WI38 (cell line): ENCODE results near the gene LPP.

Source experiments
- H3K4me3 ChIP-seq: 2 replicates; pipeline ENCODE4 v1.5.1; 2011; ENCODE audit warnings: low read depth, mild to moderate bottlenecking, control low read depth, low read length
- TF ChIP-seq, protein P1 (sequence below): IDR thresholded peaks from 2 replicates; pipeline ENCODE4 v1.5.1; 2012; ENCODE audit warnings: low read depth, mild to moderate bottlenecking, control low read depth, low read length

Gene LPP

DNA sequence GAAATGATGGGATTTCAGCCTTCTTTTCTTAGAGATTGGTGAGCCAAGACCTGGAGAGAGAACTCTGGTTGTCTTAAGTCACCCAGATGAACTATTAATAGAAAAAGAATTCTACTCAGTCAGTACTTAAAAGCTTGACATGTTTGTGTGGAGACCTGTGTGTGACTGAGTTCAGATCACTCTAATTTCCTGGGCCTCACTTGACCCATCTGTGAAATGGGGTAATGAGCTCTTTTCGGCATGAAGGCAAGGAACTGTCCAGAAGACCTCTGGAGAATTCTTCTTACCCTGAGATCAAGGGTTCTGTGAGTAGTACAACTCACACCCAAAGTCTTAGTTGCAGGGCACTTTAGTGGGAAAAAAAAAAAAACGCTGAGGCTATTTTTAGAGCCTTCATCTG lies 92.9 kb downstream of the LPP start:
- no peak overlapping the region for H3K4me3 ChIP-seq
- TF ChIP-seq, protein P1, sequence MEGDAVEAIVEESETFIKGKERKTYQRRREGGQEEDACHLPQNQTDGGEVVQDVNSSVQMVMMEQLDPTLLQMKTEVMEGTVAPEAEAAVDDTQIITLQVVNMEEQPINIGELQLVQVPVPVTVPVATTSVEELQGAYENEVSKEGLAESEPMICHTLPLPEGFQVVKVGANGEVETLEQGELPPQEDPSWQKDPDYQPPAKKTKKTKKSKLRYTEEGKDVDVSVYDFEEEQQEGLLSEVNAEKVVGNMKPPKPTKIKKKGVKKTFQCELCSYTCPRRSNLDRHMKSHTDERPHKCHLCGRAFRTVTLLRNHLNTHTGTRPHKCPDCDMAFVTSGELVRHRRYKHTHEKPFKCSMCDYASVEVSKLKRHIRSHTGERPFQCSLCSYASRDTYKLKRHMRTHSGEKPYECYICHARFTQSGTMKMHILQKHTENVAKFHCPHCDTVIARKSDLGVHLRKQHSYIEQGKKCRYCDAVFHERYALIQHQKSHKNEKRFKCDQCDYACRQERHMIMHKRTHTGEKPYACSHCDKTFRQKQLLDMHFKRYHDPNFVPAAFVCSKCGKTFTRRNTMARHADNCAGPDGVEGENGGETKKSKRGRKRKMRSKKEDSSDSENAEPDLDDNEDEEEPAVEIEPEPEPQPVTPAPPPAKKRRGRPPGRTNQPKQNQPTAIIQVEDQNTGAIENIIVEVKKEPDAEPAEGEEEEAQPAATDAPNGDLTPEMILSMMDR: no peak

DNA sequence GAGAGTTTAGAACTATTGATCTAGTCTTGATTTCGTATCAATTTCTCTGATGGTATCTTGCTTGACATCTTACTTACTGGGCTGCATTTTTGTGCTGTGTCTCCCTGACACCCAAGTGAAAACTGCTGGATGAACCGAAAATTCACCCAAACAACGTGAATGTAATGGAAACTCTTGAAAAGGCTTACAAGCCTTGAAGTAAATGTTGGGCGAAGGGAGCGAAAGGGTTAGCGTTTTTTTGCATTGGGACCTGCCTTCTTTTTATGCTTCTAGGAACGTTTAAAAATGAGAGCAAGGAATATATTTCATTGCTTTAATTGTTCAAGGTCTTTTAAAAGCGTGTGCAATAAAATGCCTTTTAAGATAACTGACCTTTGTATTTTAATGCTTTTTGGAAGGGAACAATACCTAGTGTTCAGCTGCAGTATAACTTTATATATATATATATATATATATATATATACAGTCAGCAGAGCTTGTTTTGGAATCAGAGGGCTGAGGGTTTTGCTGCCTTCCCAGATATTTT lies 94.1 kb downstream of the LPP start:
- TF ChIP-seq, protein P1: no peak
- H3K4me3 ChIP-seq: no peak overlapping the region

DNA sequence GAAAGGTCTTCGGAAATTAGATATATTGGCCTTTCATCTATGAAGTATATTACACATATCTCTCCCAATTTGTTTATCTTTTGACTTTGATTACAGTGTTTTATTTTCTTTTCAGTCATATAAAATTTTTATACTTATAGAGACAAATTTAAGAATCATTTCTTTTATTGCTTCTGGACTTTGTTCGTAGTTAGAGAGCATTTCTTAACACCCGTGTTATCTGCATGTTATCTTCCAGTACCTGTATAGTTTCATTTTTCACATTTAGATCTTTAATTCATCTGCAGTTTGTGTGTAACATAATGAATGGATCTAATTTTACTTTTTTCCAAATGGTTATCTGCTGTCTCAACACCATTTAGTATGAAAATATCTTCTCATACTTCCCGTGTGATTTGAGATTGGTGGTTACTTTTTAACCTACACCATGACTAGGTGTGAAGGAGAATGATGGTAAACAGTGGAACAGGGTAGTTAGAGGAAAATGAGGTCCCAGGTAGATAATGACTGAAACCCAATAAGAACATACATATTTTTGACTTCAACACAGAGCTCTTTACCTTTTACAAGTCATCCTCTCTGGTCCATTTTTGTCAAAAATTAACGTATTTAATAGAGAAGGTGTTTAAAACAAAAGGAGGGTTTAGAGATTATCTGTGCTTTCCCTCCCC lies 99.3 kb downstream of the LPP start:
- TF ChIP-seq, protein P1: no peak
- no peak overlapping the region for H3K4me3 ChIP-seq

DNA sequence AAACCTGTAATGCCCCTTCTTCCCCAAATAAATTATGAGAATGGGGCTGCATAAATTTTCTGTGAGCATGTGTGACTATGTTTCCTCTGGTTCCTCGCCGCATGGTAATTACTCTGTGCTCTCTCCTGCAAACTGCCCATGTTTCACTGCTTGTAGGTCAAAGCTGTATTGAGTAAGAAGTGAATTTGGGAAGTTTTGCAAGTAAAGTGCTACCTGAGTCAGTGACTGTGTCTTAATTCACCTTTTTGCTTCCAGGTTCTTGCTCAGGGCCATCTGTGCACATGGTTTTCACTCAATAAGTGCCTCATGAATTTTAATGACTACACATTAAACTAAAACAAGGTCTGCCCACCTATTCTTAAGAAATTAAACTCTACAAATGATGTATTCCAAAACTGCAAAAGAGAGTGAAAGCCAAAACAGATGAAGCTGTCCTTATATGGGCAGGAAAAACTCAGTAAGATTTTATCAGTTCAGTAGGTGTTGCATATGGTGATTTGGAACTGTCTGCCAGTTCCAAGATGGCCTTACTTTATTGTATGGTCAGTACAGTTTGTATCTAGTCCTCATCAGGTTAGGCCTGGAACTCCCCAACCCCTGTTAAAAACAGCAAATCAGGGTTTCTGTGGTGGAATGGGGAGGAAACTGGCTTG lies 100.0 kb downstream of the LPP start:
- H3K4me3 ChIP-seq: no peak overlapping the region
- TF ChIP-seq, protein P1: no peak

DNA sequence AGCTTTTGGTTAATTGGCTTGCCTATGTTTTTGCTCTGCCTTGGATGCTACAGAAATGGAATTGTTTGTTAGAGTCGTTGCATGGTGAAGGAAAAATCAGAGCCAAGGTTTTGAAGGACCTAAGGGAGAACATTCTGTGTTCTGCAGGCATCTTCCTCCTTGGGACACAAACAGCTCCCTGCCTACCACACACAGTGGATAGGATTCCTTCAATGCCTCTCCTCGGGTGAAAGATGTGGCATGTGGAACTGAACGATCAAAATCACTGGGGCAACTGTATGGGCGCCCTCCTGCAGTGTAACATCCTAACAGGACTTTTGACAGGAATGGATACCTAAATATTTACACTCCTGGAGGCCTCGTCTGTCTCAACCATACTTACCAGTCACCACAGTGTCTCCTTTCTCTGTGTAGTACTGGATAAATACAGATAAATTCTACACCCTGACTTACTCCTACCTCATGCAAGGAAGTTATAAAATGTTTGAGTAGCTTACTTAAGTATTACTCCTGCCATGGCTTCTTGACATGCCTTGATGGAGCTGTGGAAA lies 100.6 kb downstream of the LPP start:
- no peak overlapping the region for H3K4me3 ChIP-seq
- TF ChIP-seq, protein P1: no peak

DNA sequence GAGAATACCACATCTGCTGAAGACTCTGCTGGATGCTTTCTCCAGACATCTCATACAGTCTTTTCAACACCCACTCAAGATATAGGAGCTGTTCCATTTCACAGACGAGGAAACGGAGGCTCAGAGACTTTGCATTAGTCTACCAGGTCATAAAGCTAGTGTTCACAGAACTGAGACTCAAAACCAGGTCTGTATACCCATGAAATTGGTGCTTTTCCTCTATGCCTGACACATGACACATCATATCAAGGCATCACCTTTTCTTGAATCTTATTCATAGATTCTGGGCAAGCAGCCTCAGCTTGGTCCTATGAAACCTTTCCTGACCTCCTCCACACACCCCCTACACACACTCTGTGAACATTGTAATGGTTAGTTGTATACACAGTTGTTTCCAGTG lies 101.2 kb downstream of the LPP start:
- TF ChIP-seq, protein P1: no peak
- H3K4me3 ChIP-seq: no peak overlapping the region

DNA sequence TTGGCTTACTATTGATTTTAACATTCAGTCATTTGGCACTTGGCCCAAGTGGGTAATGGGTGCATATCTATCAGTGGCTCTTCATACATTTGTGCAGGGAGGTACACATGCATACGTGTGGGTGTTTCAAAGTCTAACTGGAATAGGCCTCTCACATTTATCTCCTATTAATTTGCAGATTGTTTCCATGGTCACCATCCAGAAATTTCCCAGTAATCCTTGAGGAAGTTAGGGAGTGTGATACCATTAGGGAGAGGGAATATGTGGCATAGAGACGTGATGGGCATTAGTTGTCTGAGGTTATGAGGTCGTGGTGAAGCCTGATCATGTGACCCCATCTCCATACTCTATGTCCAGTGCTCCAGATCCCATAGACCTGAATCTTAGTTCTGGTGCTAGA lies 102.8 kb downstream of the LPP start:
- H3K4me3 ChIP-seq: no peak overlapping the region
- TF ChIP-seq, protein P1: no peak
